Testis (tissue), 2 donors: ENCODE data around the gene SHANK2.

Experiments used
- POLR2A ChIP-seq: fragments of 450-650 bp; IDR thresholded peaks from one replicate; pipeline ENCODE4 v1.6.1; 2017; ENCODE audit warnings: antibody characterized with exemption, mild to moderate bottlenecking, moderate library complexity
- TF ChIP-seq, protein P1 (sequence below), 3 experiments: fragments of 450-650 bp in 2 of 3; fragments of 200-600 bp in 1 of 3; sonication (generic) in 1 of 3; IDR thresholded peaks; one replicate each; pipeline ENCODE4 v1.5.1; 2016 to 2019; ENCODE audit warnings: antibody characterized with exemption in 3 of 3, mild to moderate bottlenecking in 2 of 3, moderate library complexity in 1 of 3

DNA sequence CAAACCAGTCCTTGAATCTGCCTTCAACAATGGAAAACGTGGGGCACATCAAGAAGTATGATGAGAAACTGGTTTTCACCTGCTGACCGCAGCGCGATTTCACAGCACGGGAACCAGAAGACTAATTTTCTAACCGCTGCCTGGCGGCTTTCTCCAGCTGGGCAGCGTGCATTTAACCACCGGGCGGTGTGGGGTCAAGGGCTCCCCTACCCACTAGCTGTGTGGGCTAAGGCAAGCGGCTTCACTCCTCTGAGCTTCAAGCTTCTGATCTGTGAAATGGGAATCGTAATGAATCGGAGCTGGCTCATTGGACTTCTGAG lies 4.2 kb downstream of the SHANK2 start:
- TF ChIP-seq POLR2A, result no peak
- TF ChIP-seq, protein P1, sequence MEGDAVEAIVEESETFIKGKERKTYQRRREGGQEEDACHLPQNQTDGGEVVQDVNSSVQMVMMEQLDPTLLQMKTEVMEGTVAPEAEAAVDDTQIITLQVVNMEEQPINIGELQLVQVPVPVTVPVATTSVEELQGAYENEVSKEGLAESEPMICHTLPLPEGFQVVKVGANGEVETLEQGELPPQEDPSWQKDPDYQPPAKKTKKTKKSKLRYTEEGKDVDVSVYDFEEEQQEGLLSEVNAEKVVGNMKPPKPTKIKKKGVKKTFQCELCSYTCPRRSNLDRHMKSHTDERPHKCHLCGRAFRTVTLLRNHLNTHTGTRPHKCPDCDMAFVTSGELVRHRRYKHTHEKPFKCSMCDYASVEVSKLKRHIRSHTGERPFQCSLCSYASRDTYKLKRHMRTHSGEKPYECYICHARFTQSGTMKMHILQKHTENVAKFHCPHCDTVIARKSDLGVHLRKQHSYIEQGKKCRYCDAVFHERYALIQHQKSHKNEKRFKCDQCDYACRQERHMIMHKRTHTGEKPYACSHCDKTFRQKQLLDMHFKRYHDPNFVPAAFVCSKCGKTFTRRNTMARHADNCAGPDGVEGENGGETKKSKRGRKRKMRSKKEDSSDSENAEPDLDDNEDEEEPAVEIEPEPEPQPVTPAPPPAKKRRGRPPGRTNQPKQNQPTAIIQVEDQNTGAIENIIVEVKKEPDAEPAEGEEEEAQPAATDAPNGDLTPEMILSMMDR (IDR thresholded peaks at IDR 0.05), result no peak
